ENCODE data around the gene ZBTB12. TPM values are rescaled to one million over a fixed set of nuclear protein-coding genes. Genes with fewer than 3 reads are reported as not detected.
A peak's percentile ranks its signal among the peaks of the same experiment; 100 is the strongest.

Gene ZBTB12
- total and polyA plus RNA-seq, 2 of the 13 experiments (the other 11 are each of a cell fraction or from before 2014, with no cell fraction given): 4.8 to 6.0 TPM

DNA sequence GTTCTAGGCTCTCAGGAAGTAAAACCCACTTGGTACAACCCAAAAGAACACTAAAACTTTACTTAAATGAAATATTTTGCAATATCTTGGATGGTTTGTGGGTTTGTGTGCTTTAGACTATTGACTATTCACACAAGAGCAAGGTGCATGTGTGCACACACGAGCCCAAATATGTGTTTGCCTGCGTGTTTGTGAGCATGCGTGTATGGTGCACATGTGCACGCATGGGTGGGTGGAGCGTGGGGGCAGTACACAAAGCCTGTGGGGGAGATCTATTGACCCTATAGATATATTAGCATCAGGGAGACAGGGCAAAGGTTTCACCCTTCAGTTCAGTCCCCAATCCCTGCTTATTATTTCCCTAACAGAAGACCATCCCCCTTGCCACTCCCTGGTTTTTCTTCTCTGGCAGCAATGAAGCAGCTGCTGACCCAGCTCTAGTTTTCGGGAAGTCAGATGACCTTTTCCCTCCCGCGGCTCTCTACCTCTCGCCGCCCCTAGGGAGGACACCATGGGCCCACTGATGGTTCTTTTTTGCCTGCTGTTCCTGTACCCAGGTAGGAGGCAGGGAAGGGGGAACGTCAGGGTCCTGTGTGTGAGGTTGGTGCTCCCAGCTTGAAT is 25.5 kb upstream of the ZBTB12 start, which contains the start of gene C2 (continued):
- peak; percentile 88; the same call in 1 of the 2 replicates for TF ChIP-seq ZNF580 (CRISPR knock-in tag; IDR thresholded peaks at IDR 0.05; ENCODE audit: borderline replicate concordance, low read depth)
- peak; percentile 23; the same call in 1 of the 2 replicates for TF ChIP-seq SSRP1 (CRISPR knock-in tag; IDR thresholded peaks at IDR 0.05)
- TF ChIP-seq MTA1 (CRISPR knock-in tag; IDR thresholded peaks at IDR 0.05; ENCODE audit: borderline replicate concordance): peak; percentile 94
- peak; percentile 94 for TF ChIP-seq TBX3 (IDR thresholded peaks at IDR 0.05; ENCODE audit: borderline replicate concordance)
- peak; percentile 39; the same call in 1 of the 2 replicates for TF ChIP-seq ZNF766 (CRISPR knock-in tag; IDR thresholded peaks at IDR 0.05; ENCODE audit: borderline replicate concordance)
- no peak for TF ChIP-seq ZFP36L1 (CRISPR knock-in tag; IDR thresholded peaks at IDR 0.05)
- TF ChIP-seq ZFP91 (CRISPR knock-in tag; IDR thresholded peaks at IDR 0.05; ENCODE audit: borderline replicate concordance): peak; percentile 73; the same call in 1 of the 2 replicates
- TF ChIP-seq NRL (CRISPR knock-in tag; IDR thresholded peaks at IDR 0.05; ENCODE audit: borderline replicate concordance): peak; percentile 54; the same call in 1 of the 2 replicates
- TF ChIP-seq CHCHD3 (CRISPR knock-in tag; IDR thresholded peaks at IDR 0.05): peak; percentile 50; the same call in 1 of the 2 replicates
- TF ChIP-seq GATA4 (IDR thresholded peaks at IDR 0.05; ENCODE audit: borderline replicate concordance, low read depth): 0 out of 2 replicates have a peak, but pooled peaks have one; percentile 48
- no peak for TF ChIP-seq ZNF841 (CRISPR knock-in tag; IDR thresholded peaks at IDR 0.05; ENCODE audit: borderline replicate concordance)
- TF ChIP-seq BRCA1 (CRISPR knock-in tag; IDR thresholded peaks at IDR 0.05): no peak; the same call in 1 of the 2 replicates
- TF ChIP-seq ZNF629 (CRISPR knock-in tag; conservative IDR thresholded peaks at IDR 0.05): peak; percentile 80
- TF ChIP-seq, protein P1, sequence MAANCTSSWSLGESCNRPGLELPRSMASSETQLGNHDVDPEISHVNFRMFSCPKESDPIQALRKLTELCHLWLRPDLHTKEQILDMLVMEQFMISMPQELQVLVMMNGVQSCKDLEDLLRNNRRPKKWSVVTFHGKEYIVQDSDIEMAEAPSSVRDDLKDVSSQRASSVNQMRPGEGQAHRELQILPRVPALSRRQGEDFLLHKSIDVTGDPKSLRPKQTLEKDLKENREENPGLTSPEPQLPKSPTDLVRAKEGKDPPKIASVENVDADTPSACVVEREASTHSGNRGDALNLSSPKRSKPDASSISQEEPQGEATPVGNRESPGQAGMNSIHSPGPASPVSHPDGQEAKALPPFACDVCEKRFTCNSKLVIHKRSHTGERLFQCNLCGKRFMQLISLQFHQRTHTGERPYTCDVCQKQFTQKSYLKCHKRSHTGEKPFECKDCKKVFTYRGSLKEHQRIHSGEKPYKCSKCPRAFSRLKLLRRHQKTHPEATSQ (CRISPR knock-in tag; IDR thresholded peaks at IDR 0.05; ENCODE audit: borderline replicate concordance): peak; percentile 96; the same call in 1 of the 2 replicates
- peak; percentile 98 for TF ChIP-seq BHLHE40 (IDR thresholded peaks at IDR 0.05; ENCODE audit: low read length)
- no peak for TF ChIP-seq ZNF557 (CRISPR knock-in tag; IDR thresholded peaks at IDR 0.05)
- TF ChIP-seq E2F2 (CRISPR knock-in tag; IDR thresholded peaks at IDR 0.05; ENCODE audit: borderline replicate concordance): peak; percentile 53; the same call in 1 of the 2 replicates
- no peak for TF ChIP-seq ZNF333 (CRISPR knock-in tag; IDR thresholded peaks at IDR 0.05; ENCODE audit: borderline replicate concordance)
- TF ChIP-seq MAZ (IDR thresholded peaks at IDR 0.05; ENCODE audit: borderline replicate concordance, low read depth, low read length): peak; percentile 82; the same call in 1 of the 2 replicates
- TF ChIP-seq MAZ (CRISPR knock-in tag; IDR thresholded peaks at IDR 0.05; ENCODE audit: low read depth): peak; percentile 90; the same call in 1 of the 2 replicates
- TF ChIP-seq PRDM10 (CRISPR knock-in tag; IDR thresholded peaks at IDR 0.05; ENCODE audit: low read depth): peak; percentile 98

Data from HepG2 (cell line).